ENCODE measurements around the gene PROK1. TPM values are rescaled to one million over a fixed set of nuclear protein-coding genes. Genes with fewer than 3 reads are reported as not detected.

Gene PROK1
- total RNA-seq, 1 experiment from 2014 or later = not detected

DNA sequence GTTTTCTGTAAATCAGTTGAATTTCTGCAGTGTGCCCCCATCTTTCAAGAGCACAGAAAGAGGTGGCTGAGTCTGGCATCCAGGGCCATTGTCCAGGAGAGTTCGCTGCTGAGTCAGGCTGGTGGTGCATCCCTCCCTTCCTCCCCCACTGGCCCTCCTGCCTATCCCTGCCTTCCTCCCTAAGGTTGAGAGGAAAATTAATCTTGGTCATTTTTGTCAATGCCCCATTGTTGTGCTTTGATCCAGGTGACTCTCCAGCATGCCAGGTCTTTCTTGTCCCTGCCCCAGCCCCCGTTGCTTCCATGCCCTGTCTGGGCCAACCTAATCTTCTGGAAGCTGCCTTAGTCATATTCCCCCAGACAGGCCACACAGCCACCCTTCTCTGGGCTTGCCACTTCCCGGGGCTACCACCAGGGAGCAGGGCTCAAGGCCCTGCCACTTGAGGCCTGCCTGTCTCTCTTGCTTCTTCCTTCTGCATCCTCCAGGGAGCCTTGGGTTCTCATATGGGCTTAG lies 26.6 kb downstream of the PROK1 start:
- ChIA-PET POLR2A (ENCODE audit: low non-redundant PET) (no interaction called here), CTCF (interaction anchor here (2.0 kb wide), 1 partner anchor 18 kb away, joined by 7 read pairs; no protein-coding TSS in a partner anchor)
- intact Hi-C loops (cut with micrococcal nuclease; ENCODE audit: unreplicated experiment) = no loop called here
- H3K36me3 ChIP-seq (ENCODE audit: insufficient read depth, low read length, poor library complexity, severe bottlenecking) = no peaks in the 10 kb centered on the region
- no peaks in the 10 kb centered on the region for H3K9me3 ChIP-seq (ENCODE audit: low read depth, low read length, poor library complexity, severe bottlenecking)
- no TSS peak for BruUV-seq (replicated peaks)
- no peak overlapping the region for H3K27ac ChIP-seq (ENCODE audit: low read depth, low read length, poor library complexity, severe bottlenecking)
- no peak for TF ChIP-seq EZH2 (IDR thresholded peaks at IDR 0.05; ENCODE audit: borderline replicate concordance, low read depth, low read length, poor library complexity, severe bottlenecking)
- TF ChIP-seq, protein P1, sequence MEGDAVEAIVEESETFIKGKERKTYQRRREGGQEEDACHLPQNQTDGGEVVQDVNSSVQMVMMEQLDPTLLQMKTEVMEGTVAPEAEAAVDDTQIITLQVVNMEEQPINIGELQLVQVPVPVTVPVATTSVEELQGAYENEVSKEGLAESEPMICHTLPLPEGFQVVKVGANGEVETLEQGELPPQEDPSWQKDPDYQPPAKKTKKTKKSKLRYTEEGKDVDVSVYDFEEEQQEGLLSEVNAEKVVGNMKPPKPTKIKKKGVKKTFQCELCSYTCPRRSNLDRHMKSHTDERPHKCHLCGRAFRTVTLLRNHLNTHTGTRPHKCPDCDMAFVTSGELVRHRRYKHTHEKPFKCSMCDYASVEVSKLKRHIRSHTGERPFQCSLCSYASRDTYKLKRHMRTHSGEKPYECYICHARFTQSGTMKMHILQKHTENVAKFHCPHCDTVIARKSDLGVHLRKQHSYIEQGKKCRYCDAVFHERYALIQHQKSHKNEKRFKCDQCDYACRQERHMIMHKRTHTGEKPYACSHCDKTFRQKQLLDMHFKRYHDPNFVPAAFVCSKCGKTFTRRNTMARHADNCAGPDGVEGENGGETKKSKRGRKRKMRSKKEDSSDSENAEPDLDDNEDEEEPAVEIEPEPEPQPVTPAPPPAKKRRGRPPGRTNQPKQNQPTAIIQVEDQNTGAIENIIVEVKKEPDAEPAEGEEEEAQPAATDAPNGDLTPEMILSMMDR (conservative IDR thresholded peaks at IDR 0.05; ENCODE audit: low read depth, low read length) = peak; percentile 39
- H3K4me3 ChIP-seq (ENCODE audit: low read depth, low read length, poor library complexity, severe bottlenecking) = no peak overlapping the region
- no peaks in the 10 kb centered on the region for H3K4me1 ChIP-seq (ENCODE audit: insufficient read depth, low read length, poor library complexity, severe bottlenecking)
- H3K27me3 ChIP-seq (replicated peaks; ENCODE audit: insufficient read depth, low read depth, low read length, poor library complexity) = no peaks in the 10 kb centered on the region
- DNase-seq (ENCODE audit: low spot score) = no peak

DNA sequence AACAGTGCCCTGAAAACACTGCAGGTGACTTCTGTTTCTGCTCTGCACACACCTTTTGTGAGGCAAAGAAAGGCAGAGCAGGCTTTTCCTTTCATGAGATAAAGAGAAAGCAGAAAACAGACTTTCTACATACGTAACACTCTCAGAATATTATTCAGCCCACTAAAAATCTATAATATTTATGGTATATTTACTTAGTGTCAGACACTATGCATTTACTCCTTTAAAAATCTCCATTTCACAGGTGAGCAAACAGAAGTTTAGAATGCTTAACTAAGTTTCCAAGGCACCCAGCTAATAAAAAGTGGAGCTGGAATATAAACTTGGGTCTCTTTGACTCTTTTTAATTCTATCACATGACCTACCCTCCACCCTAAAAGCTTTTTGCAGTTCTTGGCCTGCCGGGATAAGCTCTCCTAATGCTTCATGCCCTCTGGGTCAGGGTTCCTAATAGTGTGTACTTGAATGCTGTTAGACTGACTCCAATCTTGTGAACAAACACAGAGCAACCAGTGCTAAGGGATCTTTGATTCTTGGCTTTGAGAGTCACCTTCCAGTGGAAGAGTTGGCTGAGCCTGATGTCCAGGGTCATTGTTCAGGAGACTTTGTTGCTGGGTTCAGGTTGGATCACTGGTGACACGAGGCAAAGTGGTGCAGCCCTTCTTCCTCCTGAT lies 27.2 kb downstream of the PROK1 start:
- ChIA-PET POLR2A (ENCODE audit: low non-redundant PET) (no interaction called here), CTCF (interaction anchor here (2.0 kb wide), 1 partner anchor 18 kb away, joined by 7 read pairs; no protein-coding TSS in a partner anchor)
- no peaks in the 10 kb centered on the region for H3K36me3 ChIP-seq (ENCODE audit: insufficient read depth, low read length, poor library complexity, severe bottlenecking)
- H3K27me3 ChIP-seq (replicated peaks; ENCODE audit: insufficient read depth, low read depth, low read length, poor library complexity) = no peaks in the 10 kb centered on the region
- TF ChIP-seq EZH2 (IDR thresholded peaks at IDR 0.05; ENCODE audit: borderline replicate concordance, low read depth, low read length, poor library complexity, severe bottlenecking) = no peak
- TF ChIP-seq, protein P1 (conservative IDR thresholded peaks at IDR 0.05; ENCODE audit: low read depth, low read length) = no peak
- intact Hi-C loops (cut with micrococcal nuclease; ENCODE audit: unreplicated experiment) = no loop called here
- H3K27ac ChIP-seq (ENCODE audit: low read depth, low read length, poor library complexity, severe bottlenecking) = no peak overlapping the region
- no peak overlapping the region for H3K4me3 ChIP-seq (ENCODE audit: low read depth, low read length, poor library complexity, severe bottlenecking)
- BruUV-seq (replicated peaks) = no TSS peak
- no peaks in the 10 kb centered on the region for H3K9me3 ChIP-seq (ENCODE audit: low read depth, low read length, poor library complexity, severe bottlenecking)
- H3K4me1 ChIP-seq (ENCODE audit: insufficient read depth, low read length, poor library complexity, severe bottlenecking) = no peaks in the 10 kb centered on the region
- no peak for DNase-seq (ENCODE audit: low spot score)

DNA sequence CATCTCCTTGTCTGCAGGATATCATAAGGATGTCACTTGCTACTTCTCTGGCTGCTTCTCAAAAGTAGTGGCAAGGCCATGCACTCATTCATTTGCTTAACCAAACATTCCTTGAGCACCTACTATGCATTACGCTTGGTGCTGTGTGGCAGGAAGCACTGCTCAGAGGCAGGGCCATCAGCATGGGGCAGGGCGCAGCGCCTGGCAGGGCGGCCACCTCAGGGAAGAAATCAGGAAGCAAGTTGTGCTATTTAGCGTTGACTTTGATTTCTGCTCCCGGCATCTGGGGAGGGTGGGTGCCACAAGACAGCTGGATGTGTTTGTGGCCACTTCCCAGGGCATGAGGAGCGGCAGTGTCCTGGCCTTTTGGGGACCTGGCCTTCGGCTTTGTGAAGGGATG lies 27.9 kb downstream of the PROK1 start:
- no peaks in the 10 kb centered on the region for H3K9me3 ChIP-seq (ENCODE audit: low read depth, low read length, poor library complexity, severe bottlenecking)
- H3K4me1 ChIP-seq (ENCODE audit: insufficient read depth, low read length, poor library complexity, severe bottlenecking) = no peaks in the 10 kb centered on the region
- intact Hi-C loops (cut with micrococcal nuclease; ENCODE audit: unreplicated experiment) = no loop called here
- POLR2A ChIA-PET (ENCODE audit: low non-redundant PET) = no interaction called here
- no peaks in the 10 kb centered on the region for H3K27me3 ChIP-seq (replicated peaks; ENCODE audit: insufficient read depth, low read depth, low read length, poor library complexity)
- H3K27ac ChIP-seq (ENCODE audit: low read depth, low read length, poor library complexity, severe bottlenecking) = no peak overlapping the region
- CTCF ChIA-PET = no interaction called here
- no peaks in the 10 kb centered on the region for H3K36me3 ChIP-seq (ENCODE audit: insufficient read depth, low read length, poor library complexity, severe bottlenecking)
- no peak overlapping the region for H3K4me3 ChIP-seq (ENCODE audit: low read depth, low read length, poor library complexity, severe bottlenecking)
- DNase-seq (ENCODE audit: low spot score) = no peak
- TF ChIP-seq, protein P1 (conservative IDR thresholded peaks at IDR 0.05; ENCODE audit: low read depth, low read length) = no peak
- TF ChIP-seq EZH2 (IDR thresholded peaks at IDR 0.05; ENCODE audit: borderline replicate concordance, low read depth, low read length, poor library complexity, severe bottlenecking) = no peak
- BruUV-seq (replicated peaks) = no TSS peak

Data from A673 (cell line).